Skeletal muscle cell (primary cell): Measurements from ENCODE around the gene TRPM4.
"Not testable (repeated sequence)": the region's sequence is repeated elsewhere in the genome, so short reads cannot be mapped to it uniquely, and the experiment has no call there.

Experiments
- DNase-seq: peaks from one replicate; pipeline ENCODE4 v3.0.0-alpha.2; 2010; ENCODE audit warnings: low read depth
- H3K4me3 ChIP-seq: 2 replicates; pipeline ENCODE4 v1.5.1; 2011; ENCODE audit warnings: low read depth, mild to moderate bottlenecking, control low read depth, low read length, moderate library complexity

The TRPM4 gene

DNA sequence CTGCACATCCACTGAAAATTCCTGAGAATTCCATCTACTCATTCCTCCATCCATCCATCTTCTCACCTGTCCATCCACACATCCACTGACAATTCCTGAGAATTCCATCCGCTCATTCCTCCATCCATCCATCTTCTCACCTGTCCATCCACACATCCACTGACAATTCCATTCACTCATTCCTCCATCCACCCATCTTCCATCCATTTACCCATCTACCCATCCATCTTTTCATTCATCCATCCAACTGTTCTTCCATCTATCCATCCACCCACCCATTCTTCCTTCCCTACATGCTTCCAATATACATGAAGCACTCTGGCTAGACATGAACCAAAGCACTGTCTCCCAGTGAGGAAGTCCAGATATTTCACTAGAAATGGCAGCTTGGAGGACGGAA is 15.6 kb downstream of the TRPM4 start:
- no peak for DNase-seq
- H3K4me3 ChIP-seq = no peak overlapping the region

DNA sequence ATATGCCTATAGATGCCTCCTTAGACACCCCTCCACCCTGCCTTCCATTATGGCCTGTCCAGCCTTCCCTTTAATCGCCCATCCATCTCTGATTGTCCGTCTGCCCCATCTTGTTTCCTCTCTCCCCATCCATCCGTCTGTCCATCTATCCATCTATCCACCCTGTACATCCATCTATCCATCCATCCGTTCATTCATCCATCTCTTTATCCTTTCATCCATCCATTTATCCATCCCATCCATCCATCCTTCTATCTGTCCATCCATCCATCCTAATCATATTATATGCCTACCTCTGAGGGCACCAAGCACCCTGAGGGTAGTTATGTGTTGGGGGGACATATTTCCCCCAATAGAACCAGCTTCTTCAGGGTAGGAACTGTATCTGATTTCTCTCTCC is 23.1 kb downstream of the TRPM4 start:
- H3K4me3 ChIP-seq = no peak overlapping the region
- DNase-seq = no peak

DNA sequence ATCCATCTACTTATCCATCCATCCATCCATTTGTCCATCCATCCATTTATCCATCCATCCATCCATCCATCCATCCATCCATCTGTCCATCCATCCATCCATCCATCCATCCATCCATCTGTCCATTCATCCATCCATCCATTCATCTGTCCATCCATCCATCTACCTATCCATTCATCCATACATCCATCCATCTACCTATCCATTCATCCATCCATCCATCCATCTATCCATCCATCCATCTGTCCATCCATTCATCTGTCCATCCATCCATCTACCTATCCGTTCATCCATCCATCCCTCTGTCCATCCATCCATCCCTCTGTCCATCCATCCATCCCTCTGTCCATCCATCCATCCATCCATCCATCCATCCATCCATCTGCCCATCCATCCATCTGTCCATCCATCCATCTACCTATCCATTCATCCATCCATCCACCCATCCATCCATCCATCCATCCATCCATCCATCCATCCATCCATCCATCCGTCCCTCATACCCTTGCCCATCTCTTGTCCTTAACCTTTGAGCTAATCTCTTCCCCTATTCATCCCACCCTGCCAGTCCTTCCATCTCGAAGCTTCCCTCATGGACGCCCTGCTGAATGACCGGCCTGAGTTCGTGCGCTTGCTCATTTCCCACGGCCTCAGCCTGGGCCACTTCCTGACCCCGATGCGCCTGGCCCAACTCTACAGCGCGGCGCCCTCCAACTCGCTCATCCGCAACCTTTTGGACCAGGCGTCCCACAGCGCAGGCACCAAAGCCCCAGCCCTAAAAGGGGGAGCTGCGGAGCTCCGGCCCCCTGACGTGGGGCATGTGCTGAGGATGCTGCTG is 24.6 kb downstream of the TRPM4 start:
- H3K4me3 ChIP-seq, DNase-seq: not testable (repeated sequence)

DNA sequence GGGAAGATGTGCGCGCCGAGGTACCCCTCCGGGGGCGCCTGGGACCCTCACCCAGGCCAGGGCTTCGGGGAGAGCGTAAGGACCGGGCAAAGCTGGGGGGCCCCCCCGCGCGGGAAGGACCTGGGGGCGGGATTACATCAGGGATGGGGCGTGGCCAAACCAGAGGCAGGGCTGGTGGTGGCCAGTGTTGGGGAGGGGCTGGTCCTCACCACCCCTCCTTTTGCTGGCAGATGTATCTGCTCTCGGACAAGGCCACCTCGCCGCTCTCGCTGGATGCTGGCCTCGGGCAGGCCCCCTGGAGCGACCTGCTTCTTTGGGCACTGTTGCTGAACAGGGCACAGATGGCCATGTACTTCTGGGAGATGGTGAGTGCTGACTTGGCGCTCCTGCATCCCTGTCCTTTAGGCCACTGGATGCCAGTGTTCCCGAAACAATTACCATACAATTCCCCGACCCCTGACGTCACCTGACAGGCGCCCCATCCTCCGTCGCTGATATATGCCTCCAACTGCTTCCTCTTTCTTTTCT is 25.3 kb downstream of the TRPM4 start:
- no peak overlapping the region for H3K4me3 ChIP-seq
- DNase-seq = no peak

DNA sequence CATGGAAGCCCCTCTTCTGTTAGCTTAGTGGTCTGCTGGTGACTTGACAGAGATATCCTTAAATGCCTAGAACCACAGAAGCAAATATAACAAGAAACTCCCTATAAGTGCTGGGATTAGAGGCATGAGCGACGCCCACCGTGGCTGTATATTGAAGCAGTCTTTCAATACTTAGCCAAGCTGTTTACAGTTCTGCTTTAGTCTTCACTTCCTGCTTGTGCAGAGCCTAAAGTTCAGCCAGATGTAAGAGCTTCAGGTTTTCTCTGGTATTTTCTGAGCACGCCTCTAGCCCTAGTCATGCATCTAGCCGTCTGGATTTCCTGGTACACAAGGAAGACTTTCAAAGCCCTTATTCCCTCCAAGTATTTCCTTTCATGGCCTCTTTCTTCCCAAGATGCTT is 28.5 kb downstream of the TRPM4 start:
- no peak for DNase-seq
- H3K4me3 ChIP-seq = no peak overlapping the region

DNA sequence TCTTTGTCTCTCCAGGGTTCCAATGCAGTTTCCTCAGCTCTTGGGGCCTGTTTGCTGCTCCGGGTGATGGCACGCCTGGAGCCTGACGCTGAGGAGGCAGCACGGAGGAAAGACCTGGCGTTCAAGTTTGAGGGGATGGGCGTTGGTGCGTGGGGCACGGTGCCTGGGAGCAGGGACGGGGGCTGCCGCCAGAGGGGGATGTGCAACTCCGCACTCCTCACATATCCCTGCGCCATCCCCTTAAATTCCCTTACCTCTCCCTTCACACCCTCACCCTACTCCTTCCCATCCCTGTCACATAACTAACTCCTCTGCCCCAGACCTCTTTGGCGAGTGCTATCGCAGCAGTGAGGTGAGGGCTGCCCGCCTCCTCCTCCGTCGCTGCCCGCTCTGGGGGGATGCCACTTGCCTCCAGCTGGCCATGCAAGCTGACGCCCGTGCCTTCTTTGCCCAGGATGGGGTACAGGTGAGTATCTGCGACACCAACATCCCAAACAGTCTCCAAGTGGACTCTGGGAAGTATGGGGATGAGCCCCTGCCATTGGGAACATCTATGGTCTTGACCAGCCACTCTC is 31.1 kb downstream of the TRPM4 start:
- no peak for DNase-seq
- H3K4me3 ChIP-seq = no peak overlapping the region

DNA sequence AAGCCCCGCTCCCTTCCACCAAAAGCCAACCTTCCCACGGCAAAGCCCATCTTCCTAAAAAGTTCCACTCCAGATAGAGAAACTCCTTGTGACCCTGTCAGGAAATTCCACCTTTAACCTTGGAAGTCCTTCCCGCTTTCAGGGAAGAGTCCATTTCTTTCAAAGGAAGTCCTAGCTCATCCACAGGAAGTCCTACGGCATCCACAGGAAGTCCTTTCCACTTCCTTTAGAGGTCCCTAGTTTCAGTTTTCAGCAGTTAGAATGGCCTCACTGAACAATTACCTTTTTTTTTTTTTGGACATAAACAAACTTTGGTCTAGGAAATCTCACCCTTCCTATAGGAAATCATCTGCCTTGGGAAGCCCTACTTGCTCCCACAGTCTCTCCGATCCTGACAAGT is 31.7 kb downstream of the TRPM4 start:
- no peak overlapping the region for H3K4me3 ChIP-seq
- no peak for DNase-seq

DNA sequence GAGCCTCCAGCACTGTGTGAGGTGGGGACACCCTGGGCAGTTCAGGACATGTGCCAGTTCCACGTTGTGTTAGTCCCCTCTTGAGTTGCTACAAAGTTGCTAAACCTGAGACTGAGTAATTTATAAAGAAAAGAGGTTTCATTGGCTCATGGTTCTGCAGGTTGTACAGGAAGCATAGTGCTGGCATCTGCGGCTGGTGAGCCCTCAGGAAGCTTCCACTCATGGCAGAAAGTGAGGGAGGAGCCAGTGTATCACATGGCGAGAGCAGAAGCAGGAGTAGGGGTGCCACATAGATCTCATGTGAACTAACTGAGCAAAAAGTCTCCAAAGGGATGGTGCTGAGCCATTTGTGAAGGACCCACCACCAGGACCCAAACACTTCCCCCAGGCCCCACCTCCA is 33.2 kb downstream of the TRPM4 start:
- H3K4me3 ChIP-seq = no peak overlapping the region
- no peak for DNase-seq

DNA sequence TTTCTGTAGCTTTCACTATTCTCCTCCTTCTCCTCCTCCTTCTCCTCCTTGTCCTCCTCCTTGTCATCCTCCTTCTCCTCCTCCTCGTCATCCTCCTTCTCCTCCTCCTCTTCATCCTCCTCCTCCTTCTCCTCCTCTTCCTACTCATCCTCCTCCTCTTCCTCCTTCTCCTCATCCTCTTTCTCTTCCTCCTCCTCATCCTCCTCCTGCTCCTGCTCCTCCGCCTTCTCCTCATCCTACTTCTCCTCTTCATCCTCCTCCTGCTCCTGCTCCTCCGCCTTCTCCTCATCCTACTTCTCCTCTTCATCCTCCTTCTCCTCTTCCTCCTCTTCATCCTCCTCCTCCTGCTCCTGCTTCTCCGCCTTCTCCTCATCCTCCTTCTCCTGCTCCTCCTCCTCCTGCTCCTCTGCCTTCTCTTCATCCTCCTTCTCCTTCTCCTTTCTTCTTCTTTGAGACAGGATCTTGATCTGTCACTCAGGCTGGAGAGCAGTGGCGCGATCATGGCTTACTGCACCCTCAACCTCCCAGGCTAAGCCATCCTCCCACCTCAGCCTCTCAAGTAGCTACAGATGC is 36.3 kb downstream of the TRPM4 start:
- DNase-seq = no peak
- no peak overlapping the region for H3K4me3 ChIP-seq

DNA sequence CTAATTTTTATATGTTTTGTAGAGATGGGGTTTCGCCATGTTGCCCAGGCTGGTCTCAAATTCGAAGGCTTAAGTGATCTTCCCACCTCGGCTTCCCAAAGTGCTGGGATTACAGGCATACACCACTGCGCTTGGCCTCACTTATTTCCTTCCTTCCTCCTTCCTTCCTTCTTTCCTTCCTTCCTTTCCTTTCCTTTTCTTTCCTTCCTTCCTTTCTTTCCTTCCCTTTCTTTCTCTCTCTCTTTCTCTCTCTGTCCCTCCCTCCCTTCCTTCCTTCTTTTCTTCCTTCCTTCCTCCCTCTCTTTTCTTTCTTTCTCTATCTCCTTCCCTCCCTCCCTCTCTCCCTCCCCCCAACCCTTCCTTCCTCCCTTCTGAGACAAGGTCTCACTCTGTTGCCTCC is 36.8 kb downstream of the TRPM4 start:
- H3K4me3 ChIP-seq = no peak overlapping the region
- DNase-seq = no peak

DNA sequence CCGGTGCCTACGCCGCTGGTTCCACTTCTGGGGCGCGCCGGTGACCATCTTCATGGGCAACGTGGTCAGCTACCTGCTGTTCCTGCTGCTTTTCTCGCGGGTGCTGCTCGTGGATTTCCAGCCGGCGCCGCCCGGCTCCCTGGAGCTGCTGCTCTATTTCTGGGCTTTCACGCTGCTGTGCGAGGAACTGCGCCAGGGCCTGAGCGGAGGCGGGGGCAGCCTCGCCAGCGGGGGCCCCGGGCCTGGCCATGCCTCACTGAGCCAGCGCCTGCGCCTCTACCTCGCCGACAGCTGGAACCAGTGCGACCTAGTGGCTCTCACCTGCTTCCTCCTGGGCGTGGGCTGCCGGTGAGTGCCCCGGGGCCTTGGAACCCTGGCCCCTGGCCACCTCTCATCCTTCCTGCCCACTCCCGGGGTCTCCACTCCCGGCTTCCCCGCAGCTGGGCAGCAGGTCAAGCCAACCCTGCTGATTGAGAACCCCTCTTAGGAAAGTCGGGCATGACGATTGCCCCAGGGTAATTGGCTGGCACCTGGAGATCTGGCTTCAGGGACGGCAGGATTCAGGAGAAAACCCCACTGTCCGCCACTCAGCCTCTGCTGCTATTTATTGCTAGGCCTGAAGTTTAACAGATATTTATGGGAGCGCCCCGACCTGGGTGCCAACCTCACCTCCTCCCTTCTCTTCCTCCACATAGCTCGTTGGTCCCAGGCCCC is 39.1 kb downstream of the TRPM4 start:
- H3K4me3 ChIP-seq = no peak overlapping the region
- DNase-seq = no peak

DNA sequence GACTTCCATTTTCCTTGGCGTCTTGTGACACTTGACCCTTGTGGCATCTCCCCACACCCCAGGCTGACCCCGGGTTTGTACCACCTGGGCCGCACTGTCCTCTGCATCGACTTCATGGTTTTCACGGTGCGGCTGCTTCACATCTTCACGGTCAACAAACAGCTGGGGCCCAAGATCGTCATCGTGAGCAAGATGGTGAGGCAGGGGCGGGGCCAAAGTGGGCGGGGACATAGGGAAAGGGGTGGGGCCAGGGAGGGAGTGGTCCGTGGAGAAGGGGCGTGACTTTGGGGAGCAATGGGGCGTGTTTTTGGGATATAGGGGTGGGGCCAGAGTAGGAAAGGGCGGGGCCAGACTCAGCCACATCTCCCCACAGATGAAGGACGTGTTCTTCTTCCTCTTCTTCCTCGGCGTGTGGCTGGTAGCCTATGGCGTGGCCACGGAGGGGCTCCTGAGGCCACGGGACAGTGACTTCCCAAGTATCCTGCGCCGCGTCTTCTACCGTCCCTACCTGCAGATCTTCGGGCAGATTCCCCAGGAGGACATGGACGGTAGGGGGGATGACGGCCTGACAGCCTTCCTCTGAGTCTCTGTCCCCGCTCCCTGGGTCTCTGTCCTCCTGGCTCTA is 42.8 kb downstream of the TRPM4 start:
- no peak overlapping the region for H3K4me3 ChIP-seq
- DNase-seq = no peak

DNA sequence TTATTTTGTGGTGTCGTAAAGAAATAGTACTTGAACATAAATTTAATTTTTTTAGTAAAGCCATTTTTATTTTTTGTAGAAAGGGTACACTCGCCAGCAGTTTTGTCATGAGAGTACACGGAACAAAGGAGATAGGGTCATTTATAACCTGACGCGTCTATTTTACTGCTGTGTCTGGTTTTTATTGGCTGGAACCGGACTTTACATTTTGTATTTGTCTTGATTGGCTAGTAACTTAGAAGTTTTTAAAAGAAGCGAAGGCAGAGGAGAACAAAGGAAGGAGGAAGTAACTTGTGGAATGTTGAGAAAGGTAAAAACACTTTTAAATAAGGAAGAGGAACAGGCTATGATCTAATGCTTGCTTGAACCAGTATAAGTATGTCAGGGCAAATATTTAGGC is 43.5 kb downstream of the TRPM4 start:
- no peak overlapping the region for H3K4me3 ChIP-seq
- no peak for DNase-seq

DNA sequence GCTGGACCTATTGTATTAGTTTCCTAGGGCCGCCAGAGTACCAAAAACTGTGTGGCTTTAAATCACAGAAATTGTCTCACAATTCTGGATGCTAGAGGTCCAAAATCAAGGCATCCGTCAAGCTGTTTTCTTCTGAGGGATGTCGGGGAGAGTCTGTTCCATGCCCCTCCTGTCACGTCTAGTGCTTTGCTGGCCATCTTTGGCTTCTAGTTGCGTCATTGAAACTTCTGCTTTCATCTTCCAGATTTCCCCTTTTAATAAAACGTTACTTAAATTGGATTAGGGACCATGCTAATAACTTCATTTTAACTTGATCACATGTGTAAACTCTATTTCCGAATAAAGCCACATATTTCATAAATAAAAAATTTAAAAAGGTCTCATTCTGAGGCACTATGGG is 47.5 kb downstream of the TRPM4 start:
- DNase-seq = no peak
- H3K4me3 ChIP-seq = no peak overlapping the region

DNA sequence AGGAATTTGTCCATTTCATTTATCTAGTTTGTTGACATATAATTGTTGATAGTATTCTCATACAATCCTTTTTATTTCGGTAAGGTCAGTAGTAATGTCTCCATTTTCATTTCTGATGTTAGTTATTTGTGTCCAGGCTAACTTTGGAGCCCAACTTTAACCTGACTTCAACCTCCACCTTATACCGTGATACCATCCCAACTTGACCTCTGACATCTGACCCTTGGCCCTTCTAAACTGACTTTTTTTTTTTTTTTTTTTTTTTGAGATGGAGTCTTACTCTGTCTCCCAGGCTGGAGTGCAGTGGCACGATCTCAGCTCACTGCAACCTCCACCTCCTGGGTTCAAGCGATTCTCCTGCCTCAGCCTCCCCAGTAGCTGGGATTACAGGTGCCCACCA is 51.9 kb downstream of the TRPM4 start:
- DNase-seq, H3K4me3 ChIP-seq: not testable (repeated sequence)

DNA sequence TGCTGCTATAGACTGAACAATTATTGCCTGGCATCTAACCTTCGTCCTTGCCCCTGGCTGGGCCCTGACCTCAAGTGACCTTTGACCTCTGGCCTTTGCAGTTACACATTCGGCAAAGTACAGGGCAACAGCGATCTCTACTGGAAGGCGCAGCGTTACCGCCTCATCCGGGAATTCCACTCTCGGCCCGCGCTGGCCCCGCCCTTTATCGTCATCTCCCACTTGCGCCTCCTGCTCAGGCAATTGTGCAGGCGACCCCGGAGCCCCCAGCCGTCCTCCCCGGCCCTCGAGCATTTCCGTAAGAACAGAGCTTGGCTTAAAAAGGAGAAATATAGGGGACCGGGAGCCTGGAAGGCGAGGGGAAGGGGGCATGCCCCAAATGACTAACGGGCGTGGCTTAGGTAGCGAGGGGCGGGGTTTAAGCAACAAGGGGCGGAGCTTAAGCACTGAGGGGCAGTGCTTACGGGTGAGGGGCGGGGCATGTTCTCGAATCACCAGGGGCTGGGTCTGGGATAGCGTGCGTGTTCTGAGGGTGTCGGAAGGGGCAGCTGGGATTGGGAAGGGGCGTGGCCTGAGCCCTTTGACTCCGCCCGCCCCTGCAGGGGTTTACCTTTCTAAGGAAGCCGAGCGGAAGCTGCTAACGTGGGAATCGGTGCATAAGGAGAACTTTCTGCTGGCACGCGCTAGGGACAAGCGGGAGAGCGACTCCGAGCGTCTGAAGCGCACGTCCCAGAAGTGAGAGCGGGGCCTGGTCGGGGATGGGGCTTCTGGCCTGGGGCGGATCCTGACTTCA is 52.7 kb downstream of the TRPM4 start:
- no peak for DNase-seq
- H3K4me3 ChIP-seq = peak overlapping the region; percentile 36

DNA sequence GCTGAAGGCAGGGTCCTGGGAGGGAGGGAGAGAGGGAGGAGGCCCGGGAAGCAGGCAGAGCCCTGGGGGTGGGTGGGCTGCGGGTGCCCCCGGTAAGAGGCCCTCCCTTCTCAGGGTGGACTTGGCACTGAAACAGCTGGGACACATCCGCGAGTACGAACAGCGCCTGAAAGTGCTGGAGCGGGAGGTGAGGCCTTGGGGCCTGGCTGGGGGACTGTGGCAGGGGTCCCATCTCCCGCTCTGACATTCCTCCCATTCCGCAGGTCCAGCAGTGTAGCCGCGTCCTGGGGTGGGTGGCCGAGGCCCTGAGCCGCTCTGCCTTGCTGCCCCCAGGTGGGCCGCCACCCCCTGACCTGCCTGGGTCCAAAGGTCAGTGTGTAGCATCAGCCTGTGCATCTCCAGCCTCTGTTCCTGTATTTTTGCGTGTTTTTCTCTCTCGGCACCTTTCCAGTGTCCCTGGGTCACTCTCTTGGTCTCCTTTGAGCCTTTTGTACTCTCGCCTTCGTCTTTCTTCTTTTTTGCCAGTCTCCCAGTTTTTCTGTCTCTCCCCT is 53.4 kb downstream of the TRPM4 start:
- DNase-seq = no peak
- peak overlapping the region; percentile 36 for H3K4me3 ChIP-seq

DNA sequence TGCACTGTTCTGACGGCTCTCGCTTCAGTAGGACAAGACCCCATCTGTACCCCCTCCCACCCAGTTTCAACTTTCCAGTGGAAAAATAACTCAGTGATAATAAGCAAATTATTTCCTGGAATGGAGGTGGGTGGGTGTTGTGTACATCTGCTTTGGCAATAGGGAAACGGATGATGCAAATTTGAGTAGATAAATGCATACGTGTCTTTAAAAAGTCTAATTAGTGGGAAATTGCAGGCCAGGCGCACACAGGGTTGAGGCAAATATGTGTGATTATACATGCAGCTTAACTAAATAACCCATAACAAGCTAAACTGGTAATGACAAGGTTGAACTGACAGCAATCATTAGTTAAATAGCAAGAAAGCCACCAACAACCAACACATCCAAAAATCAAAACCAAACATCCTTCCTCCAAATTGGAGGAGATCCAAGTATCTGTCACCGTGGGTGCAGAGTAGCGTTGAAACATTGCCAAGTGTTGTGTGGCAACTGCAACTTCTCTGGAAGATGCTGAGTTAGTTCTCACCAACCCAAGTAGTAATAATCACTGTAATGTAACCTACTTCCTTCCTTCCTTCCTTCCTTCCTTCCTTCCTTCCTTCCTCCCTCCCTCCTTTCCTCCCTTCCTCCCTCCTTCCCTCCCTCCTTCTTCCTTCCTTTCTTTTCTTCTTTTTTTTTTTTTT is 54.6 kb downstream of the TRPM4 start:
- H3K4me3 ChIP-seq = no peak overlapping the region
- no peak for DNase-seq
